SK-N-SH (cell line): ENCODE results near the gene ALPL. TPM values are rescaled to one million over a fixed set of nuclear protein-coding genes. Genes with fewer than 3 reads are reported as not detected.

Experiments used
- CTCF ChIA-PET: fragments of 300-600, 350-600 bp; formaldehyde crosslinking; extraction: SDS; loops from one replicate; lab custom pipeline; 2021; lab: Yijun Ruan, JAX
- POLR2A ChIA-PET: fragments of 350-600 bp; sonication (Branson Sonifier 250); formaldehyde crosslinking; extraction: SDS; loops from one replicate; lab custom pipeline; 2020; ENCODE audit warnings: antibody characterized with exemption, inconsistent platforms; lab: Yijun Ruan, JAX
- DNase-seq: peaks from one replicate; pipeline ENCODE4 v3.0.0; 2012
- H2AFZ ChIP-seq: fragments of 200-600 bp; sonication (generic); 2 replicates; pipeline ENCODE4 v1.8.1; 2016; ENCODE audit warnings: antibody characterized with exemption, mild to moderate bottlenecking, low read depth
- H3F3A ChIP-seq: fragments of 200-600 bp; sonication (generic); replicated peaks from 2 replicates; pipeline ENCODE3; 2016; ENCODE audit warnings: antibody characterized with exemption, mild to moderate bottlenecking; ENCODE audit not compliant: insufficient read depth
- H3K27ac ChIP-seq, 2 experiments: fragments of 200-500 bp in 1 of 2; fragments of 200-600 bp in 1 of 2; sonication (Bioruptor generic) in 1 of 2; sonication (generic), shearing (Covaris generic) in 1 of 2; 2 replicates each; pipeline versions ENCODE4 v1.5.1 to v1.6.1; 2014 to 2016; ENCODE audit warnings: low read depth in 2 of 2, inconsistent platforms in 1 of 2, low read length in 1 of 2, mild to moderate bottlenecking in 1 of 2, mixed read lengths in 1 of 2
- H3K27me3 ChIP-seq: fragments of 200-600 bp; sonication (generic), shearing (Covaris generic); 2 replicates; pipeline ENCODE4 v1.6.1; 2016; ENCODE audit warnings: mixed run types; ENCODE audit not compliant: insufficient read depth
- H3K36me3 ChIP-seq, 2 experiments: fragments of 200-500 bp in 1 of 2; fragments of 200-600 bp in 1 of 2; sonication (Bioruptor generic) in 1 of 2; sonication (generic) in 1 of 2; replicated peaks in 1 of 2; 2 replicates each; pipeline versions ENCODE3 to v1.5.1; 2014 to 2016; ENCODE audit warnings: low read length in 1 of 2, mild to moderate bottlenecking in 1 of 2; ENCODE audit not compliant: insufficient read depth in 2 of 2, control insufficient read depth in 1 of 2
- H3K4me1 ChIP-seq, 2 experiments: fragments of 200-500 bp in 1 of 2; fragments of 200-600 bp in 1 of 2; sonication (Bioruptor generic) in 1 of 2; sonication (generic), shearing (Covaris generic) in 1 of 2; 2 replicates each; pipeline versions ENCODE4 v1.5.1 to v1.6.1; 2014 to 2016; ENCODE audit warnings: low read depth in 1 of 2, low read length in 1 of 2, mixed run types in 1 of 2; ENCODE audit not compliant: insufficient read depth in 2 of 2, control insufficient read depth in 1 of 2
- H3K4me2 ChIP-seq: fragments of 200-600 bp; sonication (generic), shearing (Covaris generic); 2 replicates; pipeline ENCODE4 v1.6.1; 2017; ENCODE audit warnings: mixed run types
- H3K4me3 ChIP-seq, 2 experiments: fragments of 200-500 bp in 1 of 2; fragments of 200-600 bp in 1 of 2; sonication (Bioruptor generic) in 1 of 2; sonication (generic), shearing (Covaris generic) in 1 of 2; 2 replicates each; pipeline versions ENCODE4 v1.5.1 to v1.8.1; 2014 to 2016; ENCODE audit warnings: low read depth in 2 of 2, inconsistent platforms in 1 of 2, low read length in 1 of 2, mild to moderate bottlenecking in 1 of 2, mixed read lengths in 1 of 2, moderate library complexity in 1 of 2
- H3K79me2 ChIP-seq: fragments of 200-600 bp; sonication (generic); 2 replicates; pipeline ENCODE4 v1.8.1; 2017; ENCODE audit warnings: mild to moderate bottlenecking; ENCODE audit not compliant: insufficient read depth
- H3K9ac ChIP-seq: fragments of 200-600 bp; sonication (generic); 2 replicates; pipeline ENCODE4 v1.6.1; 2017; ENCODE audit warnings: mixed run types
- H3K9me2 ChIP-seq: fragments of 200-600 bp; sonication (generic); 2 replicates; pipeline ENCODE4 v1.6.1; 2017; ENCODE audit warnings: mixed run types
- H3K9me3 ChIP-seq: fragments of 200-600 bp; sonication (generic); 2 replicates; pipeline ENCODE4 v1.6.1; 2017; ENCODE audit warnings: mixed run types, mild to moderate bottlenecking, moderate library complexity
- H4K20me1 ChIP-seq: fragments of 200-600 bp; sonication (generic); 2 replicates; pipeline ENCODE4 v1.6.1; 2017; ENCODE audit warnings: mild to moderate bottlenecking, mixed run types; ENCODE audit not compliant: insufficient read depth
- EP300 ChIP-seq, 2 experiments: IDR thresholded peaks; 2 replicates each; pipeline versions ENCODE4 v1.4.0 to v1.6.1; 2012; ENCODE audit warnings: borderline replicate concordance in 1 of 2, low read depth in 1 of 2, low read length in 1 of 2
- GATA2 ChIP-seq: sonication (generic); formaldehyde crosslinking; IDR thresholded peaks from 2 replicates; pipeline ENCODE4 v1.5.0; 2020; ENCODE audit warnings: mild to moderate bottlenecking, missing genetic modification reagents
- MXI1 ChIP-seq: IDR thresholded peaks from 2 replicates; pipeline ENCODE4 v1.6.1; 2012; ENCODE audit warnings: mild to moderate bottlenecking, low read depth, low read length, improper control_type of control experiment
- NFIC ChIP-seq: IDR thresholded peaks from 2 replicates; pipeline ENCODE4 v1.4.0; 2012; ENCODE audit warnings: borderline replicate concordance
- PBX3 ChIP-seq: IDR thresholded peaks from 2 replicates; pipeline ENCODE4; 2012
- POLR2AphosphoS5 ChIP-seq: IDR thresholded peaks from 2 replicates; pipeline ENCODE4 v1.6.1; 2012; ENCODE audit warnings: low read depth, low read length
- RAD21 ChIP-seq: IDR thresholded peaks from 2 replicates; pipeline ENCODE4 v1.6.1; 2012; ENCODE audit warnings: mild to moderate bottlenecking, low read length
- RXRA ChIP-seq: IDR thresholded peaks from 2 replicates; pipeline ENCODE4 v1.4.0; 2012; ENCODE audit warnings: low read depth, mild to moderate bottlenecking, borderline replicate concordance
- SIN3A ChIP-seq: IDR thresholded peaks from 2 replicates; pipeline ENCODE4 v1.6.1; 2012; ENCODE audit warnings: low read depth, mild to moderate bottlenecking, low read length, moderate library complexity, borderline replicate concordance
- TAF1 ChIP-seq: IDR thresholded peaks from 2 replicates; pipeline ENCODE4 v1.6.1; 2012; ENCODE audit warnings: low read depth, mild to moderate bottlenecking, low read length, moderate library complexity, borderline replicate concordance
- TEAD4 ChIP-seq: IDR thresholded peaks from 2 replicates; pipeline ENCODE4 v1.4.0; 2012; ENCODE audit warnings: mild to moderate bottlenecking, borderline replicate concordance; ENCODE audit not compliant: insufficient read depth
- WGBS: methylation state at CpG from one replicate; pipeline ENCODE4 v1.1.6; 2017; ENCODE audit warnings: low lambda C conversion rate; 5-methylcytosine and 5-hydroxymethylcytosine counted together
- polyA plus RNA-seq, 3 experiments: library from polyadenylated mRNA; depleted of rRNA; stranded (reverse); fragments of >200 nt; gene quantifications; 2 replicates each; pipeline ENCODE4 v1.2.3, GENCODE V29; 2012
- TF ChIP-seq, protein P1 (sequence below): fragments of 200-600 bp; sonication (generic); IDR thresholded peaks from 2 replicates; pipeline ENCODE4 v1.6.1; 2017; ENCODE audit warnings: antibody characterized with exemption, mild to moderate bottlenecking, moderate library complexity
- TF ChIP-seq, protein P2 (sequence below): IDR thresholded peaks from 2 replicates; pipeline ENCODE4 v1.6.1; 2012; ENCODE audit warnings: mild to moderate bottlenecking, low read depth, low read length, moderate library complexity

Gene ALPL
- polyA plus RNA-seq, 1 of the 3 experiments (the other 2 are of a cell fraction) = 0.69 TPM

- no peak overlapping the region for H3K9ac ChIP-seq
- TF ChIP-seq NFIC (no peak), RAD21 (no peak), PBX3 (no peak), MXI1 (no peak), POLR2AphosphoS5 (no peak), GATA2 (no peak)
- TF ChIP-seq, protein P1, sequence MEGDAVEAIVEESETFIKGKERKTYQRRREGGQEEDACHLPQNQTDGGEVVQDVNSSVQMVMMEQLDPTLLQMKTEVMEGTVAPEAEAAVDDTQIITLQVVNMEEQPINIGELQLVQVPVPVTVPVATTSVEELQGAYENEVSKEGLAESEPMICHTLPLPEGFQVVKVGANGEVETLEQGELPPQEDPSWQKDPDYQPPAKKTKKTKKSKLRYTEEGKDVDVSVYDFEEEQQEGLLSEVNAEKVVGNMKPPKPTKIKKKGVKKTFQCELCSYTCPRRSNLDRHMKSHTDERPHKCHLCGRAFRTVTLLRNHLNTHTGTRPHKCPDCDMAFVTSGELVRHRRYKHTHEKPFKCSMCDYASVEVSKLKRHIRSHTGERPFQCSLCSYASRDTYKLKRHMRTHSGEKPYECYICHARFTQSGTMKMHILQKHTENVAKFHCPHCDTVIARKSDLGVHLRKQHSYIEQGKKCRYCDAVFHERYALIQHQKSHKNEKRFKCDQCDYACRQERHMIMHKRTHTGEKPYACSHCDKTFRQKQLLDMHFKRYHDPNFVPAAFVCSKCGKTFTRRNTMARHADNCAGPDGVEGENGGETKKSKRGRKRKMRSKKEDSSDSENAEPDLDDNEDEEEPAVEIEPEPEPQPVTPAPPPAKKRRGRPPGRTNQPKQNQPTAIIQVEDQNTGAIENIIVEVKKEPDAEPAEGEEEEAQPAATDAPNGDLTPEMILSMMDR = no peak
- no peaks in the 10 kb centered on the region for H3K9me3 ChIP-seq
- peaks cover 0 to 25% of the 10 kb centered on the region in 2 experiments; a peak in 1 of 4 replicates for H3K4me1 ChIP-seq
- H4K20me1 ChIP-seq = no peaks in the 10 kb centered on the region
- no peak overlapping the region for H2AFZ ChIP-seq
- H3K9me2 ChIP-seq = no peaks in the 10 kb centered on the region
- H3K27me3 ChIP-seq = peaks cover 15% of the 10 kb centered on the region
- no peak overlapping the region for H3K4me3 ChIP-seq
- no peak overlapping the region for H3K27ac ChIP-seq
- no peaks in the 10 kb centered on the region for H3K79me2 ChIP-seq
- CTCF ChIA-PET = interaction anchor here (0.6 to 4.5 kb wide), 3 partner anchors 16 to 42 kb away, joined by 4 to 23 read pairs (median 4); no protein-coding TSS in a partner anchor
- H3K4me2 ChIP-seq = no peak overlapping the region
- no peak for DNase-seq
- no peaks in the 10 kb centered on the region for H3K36me3 ChIP-seq
- no peaks in the 10 kb centered on the region for H3F3A ChIP-seq
- POLR2A ChIA-PET = no interaction called here
- 74% methylated on average over 8 of the region's 8 CpGs for WGBS
Observed at GRCh38 chr1:21616372-21616771, 107.1 kb downstream of the ALPL start.

DNA sequence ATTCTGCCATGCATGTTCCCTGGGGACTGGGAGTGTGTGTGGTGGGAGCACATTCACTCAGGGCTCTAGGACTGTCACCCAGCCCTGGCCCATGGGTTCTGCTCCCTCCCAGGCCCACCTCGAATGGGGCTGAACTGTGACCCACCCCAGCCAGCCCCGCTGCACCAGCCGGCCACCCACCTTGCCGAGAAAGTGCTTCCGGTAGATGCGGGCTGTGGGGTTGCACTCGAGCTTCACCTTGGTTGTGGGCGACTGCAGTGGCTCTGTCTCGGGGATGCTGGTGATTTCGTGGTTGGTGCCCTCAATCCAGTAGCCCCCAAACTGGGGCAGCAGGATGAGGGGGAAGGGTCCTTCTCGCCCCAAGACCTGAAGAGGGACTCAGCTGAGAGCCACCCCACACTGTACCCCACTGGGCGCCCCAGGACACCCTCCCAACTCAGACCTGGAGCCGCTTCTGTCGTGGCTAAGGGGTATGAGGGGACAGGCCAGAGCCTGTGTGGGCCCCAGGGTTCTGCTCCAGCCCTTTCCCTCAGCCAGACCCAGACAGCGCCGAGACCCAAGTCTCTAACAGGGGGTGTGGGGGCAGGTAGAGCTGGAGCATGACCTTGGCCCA is 108.0 kb downstream of the ALPL start:
- Histone ChIP-seq H3K9me3 (no peaks in the 10 kb centered on the region), H2AFZ (no peak overlapping the region), H3K4me1 (peaks cover 0 to 33% of the 10 kb centered on the region in 2 experiments; a peak in 1 of 4 replicates), H4K20me1 (no peaks in the 10 kb centered on the region), H3K4me2 (no peak overlapping the region), H3K79me2 (no peaks in the 10 kb centered on the region), H3K27ac (no peak overlapping the region), H3K4me3 (no peak overlapping the region)
- POLR2A ChIA-PET = no interaction called here
- DNase-seq = no peak
- WGBS = 77% methylated on average over 11 of the region's 16 CpGs
- no peak for TF ChIP-seq RXRA
- no peak for TF ChIP-seq TEAD4
- TF ChIP-seq, protein P2, sequence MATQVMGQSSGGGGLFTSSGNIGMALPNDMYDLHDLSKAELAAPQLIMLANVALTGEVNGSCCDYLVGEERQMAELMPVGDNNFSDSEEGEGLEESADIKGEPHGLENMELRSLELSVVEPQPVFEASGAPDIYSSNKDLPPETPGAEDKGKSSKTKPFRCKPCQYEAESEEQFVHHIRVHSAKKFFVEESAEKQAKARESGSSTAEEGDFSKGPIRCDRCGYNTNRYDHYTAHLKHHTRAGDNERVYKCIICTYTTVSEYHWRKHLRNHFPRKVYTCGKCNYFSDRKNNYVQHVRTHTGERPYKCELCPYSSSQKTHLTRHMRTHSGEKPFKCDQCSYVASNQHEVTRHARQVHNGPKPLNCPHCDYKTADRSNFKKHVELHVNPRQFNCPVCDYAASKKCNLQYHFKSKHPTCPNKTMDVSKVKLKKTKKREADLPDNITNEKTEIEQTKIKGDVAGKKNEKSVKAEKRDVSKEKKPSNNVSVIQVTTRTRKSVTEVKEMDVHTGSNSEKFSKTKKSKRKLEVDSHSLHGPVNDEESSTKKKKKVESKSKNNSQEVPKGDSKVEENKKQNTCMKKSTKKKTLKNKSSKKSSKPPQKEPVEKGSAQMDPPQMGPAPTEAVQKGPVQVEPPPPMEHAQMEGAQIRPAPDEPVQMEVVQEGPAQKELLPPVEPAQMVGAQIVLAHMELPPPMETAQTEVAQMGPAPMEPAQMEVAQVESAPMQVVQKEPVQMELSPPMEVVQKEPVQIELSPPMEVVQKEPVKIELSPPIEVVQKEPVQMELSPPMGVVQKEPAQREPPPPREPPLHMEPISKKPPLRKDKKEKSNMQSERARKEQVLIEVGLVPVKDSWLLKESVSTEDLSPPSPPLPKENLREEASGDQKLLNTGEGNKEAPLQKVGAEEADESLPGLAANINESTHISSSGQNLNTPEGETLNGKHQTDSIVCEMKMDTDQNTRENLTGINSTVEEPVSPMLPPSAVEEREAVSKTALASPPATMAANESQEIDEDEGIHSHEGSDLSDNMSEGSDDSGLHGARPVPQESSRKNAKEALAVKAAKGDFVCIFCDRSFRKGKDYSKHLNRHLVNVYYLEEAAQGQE = no peak
- TF ChIP-seq TAF1 = no peak
- TF ChIP-seq EP300 (IDR thresholded peaks at IDR 0.05; ENCODE audit: borderline replicate concordance in 1 of 2, low read depth in 1 of 2, low read length in 1 of 2) = no peak
- no peak for TF ChIP-seq SIN3A
- TF ChIP-seq, protein P1 = no peak
- TF ChIP-seq GATA2 = no peak
- TF ChIP-seq, all 33 proteins: peak for 0
- CTCF ChIA-PET = interaction anchor here (0.7 to 4.5 kb wide), 4 partner anchors 17 to 246 kb away, joined by 3 to 23 read pairs (median 4); no protein-coding TSS in a partner anchor
- Histone ChIP-seq H3K36me3 (no peaks in the 10 kb centered on the region), H3F3A (no peaks in the 10 kb centered on the region), H3K27me3 (peaks cover 9% of the 10 kb centered on the region), H3K9ac (no peak overlapping the region), H3K9me2 (no peaks in the 10 kb centered on the region)
